Dermis microvascular lymphatic vessel endothelial cell (primary cell): ENCODE measurements around the gene BRD1. TPM values are rescaled to one million over a fixed set of nuclear protein-coding genes. Genes with fewer than 3 reads are reported as not detected.

ENCODE experiments used
- DNase-seq, 2 donors: peaks; one replicate each; pipeline versions ENCODE4 v3.0.0 to v3.0.0-alpha.2; 2010; ENCODE audit warnings: low read depth in 2 of 2
- total RNA-seq: library from RNA; depleted of rRNA; stranded (reverse); fragments of >200 nt; gene quantifications from 2 replicates; pipeline ENCODE4 v1.2.1, GENCODE V29; 2014

The BRD1 gene
- total RNA-seq, 1 donor from 2014 or later = 16.8 TPM

- no peak for DNase-seq
Measured at GRCh38 chr22:49733631-49734030, 94.0 kb downstream of the BRD1 start.

GRCh38 chr22:49730656-49731055 is 97.0 kb downstream of the BRD1 start:
- DNase-seq = no peak

- no peak for DNase-seq
Measured at GRCh38 chr22:49728570-49729271, 99.0 kb downstream of the BRD1 start.

GRCh38 chr22:49727881-49728569 is 99.6 kb downstream of the BRD1 start:
- no peak for DNase-seq

- DNase-seq = no peak
Measured at GRCh38 chr22:49727191-49727880, 100.3 kb downstream of the BRD1 start.

GRCh38 chr22:49726701-49727101 is 101.0 kb downstream of the BRD1 start:
- DNase-seq = no peak

GRCh38 chr22:49726022-49726681 is 101.5 kb downstream of the BRD1 start:
- DNase-seq = no peak

- DNase-seq = no peak
Measured at GRCh38 chr22:49725516-49725915, 102.2 kb downstream of the BRD1 start.

- DNase-seq = peak; percentile 36 to 67
Measured at GRCh38 chr22:49724893-49725489, 102.7 kb downstream of the BRD1 start.

GRCh38 chr22:49724030-49724892 is 103.4 kb downstream of the BRD1 start:
- peak in 1 of 2 donors; percentile 11 for DNase-seq

- DNase-seq = no peak
Measured at GRCh38 chr22:49723478-49724029, 104.1 kb downstream of the BRD1 start.

Other genes with a start within 250 kb of the BRD1 start
- 11.0 and 16.4 TPM in 2 replicates for gene ZBED4, start 26.0 kb upstream of the BRD1 start, total RNA-seq
- 11.2 and 19.7 TPM in 2 replicates for gene ALG12, start 90.6 kb upstream of the BRD1 start, total RNA-seq
- 47.5 and 49.9 TPM in 2 replicates for gene CRELD2, start 90.8 kb upstream of the BRD1 start, total RNA-seq
- gene PIM3, start 132.9 kb upstream of the BRD1 start, total RNA-seq = 163 and 289 TPM in 2 replicates
- gene IL17REL, start 184.9 kb upstream of the BRD1 start, total RNA-seq = under 0.01 TPM in 1 of 2 replicates, not detected in the other
- gene TTLL8, start 230.4 kb upstream of the BRD1 start, total RNA-seq = not detected in 2 replicates